Panc1 (cell line): ENCODE results near the gene CLEC18B. TPM values are rescaled to one million over a fixed set of nuclear protein-coding genes. Genes with fewer than 3 reads are reported as not detected.
"Not testable (repeated sequence)": the region's sequence is repeated elsewhere in the genome, so short reads cannot be mapped to it uniquely, and the experiment has no call there.

ENCODE experiments used
- ATAC-seq: fragments of 200-7000 bp; cut with Tn5 transposase; 2 replicates; pipeline ENCODE4 v1.9.1; 2020; ENCODE audit warnings: mild to moderate bottlenecking, moderate library complexity
- BruUV-seq: library from RNA; stranded (reverse); fragments of 400-500 nt; replicated peaks from 2 replicates; lab custom pipeline; 2021; lab: Mats Ljungman, UMichigan
- CTCF ChIA-PET: fragments of 300-600 bp; sonication (Branson Sonifier 250); formaldehyde crosslinking; loops from one replicate; lab custom pipeline; 2022; ENCODE audit warnings: antibody characterized with exemption; lab: Charles Lee
- POLR2A ChIA-PET: fragments of 300-600 bp; sonication (Branson Sonifier 250); formaldehyde crosslinking; loops from one replicate; lab custom pipeline; 2022; ENCODE audit warnings: antibody characterized with exemption; lab: Charles Lee
- DNase-seq: peaks from one replicate; pipeline ENCODE4 v3.0.0-alpha.2; 2010; ENCODE audit warnings: low read depth, low spot score
- H3K27ac ChIP-seq: 2 replicates; pipeline ENCODE4 v1.5.1; 2011; ENCODE audit warnings: mild to moderate bottlenecking, low read length, inconsistent platforms
- H3K27me3 ChIP-seq: fragments of 200-500 bp; sonication (Bioruptor generic); 2 replicates; pipeline ENCODE4 v1.6.0; 2014; ENCODE audit warnings: low read length, inconsistent platforms; ENCODE audit not compliant: control insufficient read depth, insufficient read depth
- H3K36me3 ChIP-seq: fragments of 200-500 bp; sonication (Bioruptor generic); 2 replicates; pipeline ENCODE4 v1.5.1; 2014; ENCODE audit warnings: inconsistent platforms, mild to moderate bottlenecking, low read length, moderate library complexity; ENCODE audit not compliant: control insufficient read depth, insufficient read depth
- H3K4me1 ChIP-seq: 2 replicates; pipeline ENCODE4 v1.5.1; 2011; ENCODE audit warnings: inconsistent platforms, mild to moderate bottlenecking, low read length, moderate library complexity; ENCODE audit not compliant: control insufficient read depth, insufficient read depth
- H3K4me3 ChIP-seq, 2 experiments: 2 replicates each; pipeline ENCODE4 v1.5.1; 2011 to 2012; ENCODE audit warnings: low read depth in 2 of 2, low read length in 2 of 2, mild to moderate bottlenecking in 2 of 2, inconsistent platforms in 1 of 2, moderate library complexity in 1 of 2
- H3K9me3 ChIP-seq: fragments of 200-500 bp; sonication (Bioruptor generic); 2 replicates; pipeline ENCODE4 v1.5.1; 2014; ENCODE audit warnings: low read depth, mild to moderate bottlenecking, inconsistent platforms, low read length, moderate library complexity; ENCODE audit not compliant: control insufficient read depth, insufficient read depth
- in situ Hi-C: cut with HindIII; loops from 2 replicates; pipeline ENCODE4 v1.10.0; 2016; ENCODE audit warnings: low sequenced_read_pairs, low pct_unique_long_range_greater_than_20kb
- intact Hi-C: fragments of 100-400 bp; cut with micrococcal nuclease; formaldehyde crosslinking; loops from one replicate; pipeline ENCODE4 v1.10.0; 2022; ENCODE audit not compliant: unreplicated experiment
- total RNA-seq: library from RNA; stranded (reverse); gene quantifications from one replicate; pipeline ENCODE4 v1.2.1, GENCODE V29; 2021; ENCODE audit not compliant: unreplicated experiment

CLEC18B gene
- total RNA-seq, 1 experiment from 2014 or later = not detected

DNA sequence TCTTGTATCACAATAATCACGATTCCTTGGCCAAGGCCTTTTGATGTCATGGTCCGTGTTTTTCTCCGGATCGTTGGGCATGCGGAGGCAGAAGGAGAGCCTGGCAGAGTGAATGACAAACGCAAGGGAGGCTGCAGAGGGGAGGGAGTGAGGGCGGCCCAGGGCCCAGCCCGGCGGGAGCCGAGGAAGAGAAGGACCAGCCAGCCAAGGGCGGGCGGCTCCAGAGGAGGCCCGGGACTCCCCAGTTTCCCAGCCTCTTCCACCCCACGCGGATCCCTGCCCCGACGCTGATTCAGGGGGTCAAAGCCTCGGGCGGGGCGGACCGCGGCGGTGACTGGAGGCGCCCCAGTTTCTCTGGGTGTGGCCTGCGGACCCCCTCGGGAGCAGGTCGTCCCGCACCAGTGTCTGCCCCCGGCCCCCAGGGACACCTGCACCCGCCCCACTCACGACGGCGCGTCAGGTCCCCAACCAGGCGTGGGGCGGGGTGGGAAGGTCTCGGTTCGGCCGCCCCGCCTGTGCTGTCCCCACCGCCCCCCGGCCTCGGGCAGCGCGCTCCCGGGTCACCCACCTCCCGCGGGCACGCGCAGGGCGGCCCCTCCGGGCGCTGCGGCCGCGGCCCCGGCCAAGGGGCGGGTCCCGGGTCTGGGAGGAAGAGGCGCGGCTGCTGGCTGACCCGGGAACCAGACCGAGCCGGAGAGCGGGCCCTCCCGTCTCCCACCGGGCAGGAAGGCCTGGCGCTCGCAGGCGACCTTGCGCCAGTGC lies 14.5 kb downstream of the CLEC18B start:
- intact Hi-C loops, H3K27me3 ChIP-seq, H3K4me1 ChIP-seq, H3K36me3 ChIP-seq, CTCF ChIA-PET, H3K27ac ChIP-seq, H3K9me3 ChIP-seq, in situ Hi-C loops, DNase-seq, POLR2A ChIA-PET, BruUV-seq: not testable (repeated sequence)
- peak; percentile 94 for ATAC-seq
- peak overlapping the region; percentile 26 to 39 for H3K4me3 ChIP-seq

GRCh38 chr16:74404148-74404933 lies 16.9 kb downstream of the CLEC18B start:
- not testable (repeated sequence) for BruUV-seq

GRCh38 chr16:74400238-74400637 lies 21.0 kb downstream of the CLEC18B start:
- POLR2A ChIA-PET, H3K4me3 ChIP-seq, H3K9me3 ChIP-seq, in situ Hi-C loops, H3K27me3 ChIP-seq, BruUV-seq, CTCF ChIA-PET, H3K4me1 ChIP-seq, intact Hi-C loops, H3K27ac ChIP-seq, ATAC-seq, DNase-seq, H3K36me3 ChIP-seq: not testable (repeated sequence)

More at GRCh38 chr16:74404148-74404933, 16.9 kb downstream of the CLEC18B start:
- POLR2A ChIA-PET, intact Hi-C loops, ATAC-seq, in situ Hi-C loops, DNase-seq, H3K4me3 ChIP-seq, H3K27me3 ChIP-seq, H3K36me3 ChIP-seq, CTCF ChIA-PET, H3K4me1 ChIP-seq, H3K27ac ChIP-seq, H3K9me3 ChIP-seq: not testable (repeated sequence)

GRCh38 chr16:74398212-74398895 lies 22.9 kb downstream of the CLEC18B start:
- POLR2A ChIA-PET, DNase-seq, intact Hi-C loops, H3K27ac ChIP-seq, H3K4me3 ChIP-seq, CTCF ChIA-PET, H3K4me1 ChIP-seq, in situ Hi-C loops, H3K36me3 ChIP-seq, BruUV-seq, H3K9me3 ChIP-seq, H3K27me3 ChIP-seq: not testable (repeated sequence)
- peak; percentile 63 for ATAC-seq

DNA sequence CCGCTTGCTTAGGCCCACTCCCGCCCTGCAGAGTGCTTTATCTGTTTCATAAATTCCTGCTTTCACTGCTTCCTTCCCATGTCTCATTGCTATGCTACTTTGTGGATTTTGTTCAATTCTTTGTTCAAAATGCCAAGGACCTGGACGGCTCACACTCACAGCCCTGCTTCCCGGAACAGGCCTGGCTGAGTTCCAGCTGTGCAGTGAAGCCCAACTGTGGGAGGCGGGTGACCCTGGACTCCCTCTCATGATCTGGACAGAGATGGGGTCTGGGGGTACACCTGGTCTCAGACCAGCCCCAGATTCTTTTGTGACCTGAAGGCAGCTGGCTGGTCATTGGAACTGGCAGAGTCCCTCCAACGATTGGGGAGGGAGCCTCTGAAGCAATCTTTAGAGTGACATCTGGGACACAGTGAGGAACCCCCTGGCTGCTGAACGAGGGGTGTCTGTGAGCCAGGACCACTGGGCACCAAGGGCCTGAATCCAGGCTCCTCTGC lies 24.7 kb downstream of the CLEC18B start:
- ATAC-seq, H3K27ac ChIP-seq, H3K36me3 ChIP-seq, DNase-seq, intact Hi-C loops, POLR2A ChIA-PET, H3K9me3 ChIP-seq, BruUV-seq, H3K4me1 ChIP-seq, in situ Hi-C loops, CTCF ChIA-PET, H3K4me3 ChIP-seq, H3K27me3 ChIP-seq: not testable (repeated sequence)

GRCh38 chr16:74394604-74395003 lies 26.7 kb downstream of the CLEC18B start:
- in situ Hi-C loops, H3K4me1 ChIP-seq, H3K4me3 ChIP-seq, H3K36me3 ChIP-seq, POLR2A ChIA-PET, BruUV-seq, CTCF ChIA-PET, H3K27me3 ChIP-seq, DNase-seq, intact Hi-C loops, H3K9me3 ChIP-seq, ATAC-seq, H3K27ac ChIP-seq: not testable (repeated sequence)

DNA sequence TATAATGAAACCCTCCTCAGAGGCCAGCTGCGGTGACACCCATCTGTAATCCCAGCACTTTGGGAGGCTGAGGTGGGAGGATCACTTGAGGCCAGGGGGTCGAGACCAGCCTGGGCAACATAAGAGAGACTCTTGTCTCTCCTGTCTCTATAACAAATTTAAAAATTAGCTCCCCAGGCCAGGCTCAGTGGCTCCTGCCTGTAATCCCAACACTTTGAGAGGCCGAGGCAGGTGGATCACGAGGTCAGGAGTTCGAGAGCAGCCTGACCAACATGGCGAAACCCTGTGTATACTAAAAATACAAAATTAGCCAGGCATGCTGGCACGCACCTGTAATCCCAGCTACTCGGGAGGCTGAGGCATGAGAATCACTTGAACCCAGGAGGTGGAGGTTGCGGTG lies 27.1 kb downstream of the CLEC18B start:
- H3K9me3 ChIP-seq, H3K36me3 ChIP-seq, in situ Hi-C loops, DNase-seq, H3K4me1 ChIP-seq, ATAC-seq, intact Hi-C loops, H3K4me3 ChIP-seq, H3K27me3 ChIP-seq, H3K27ac ChIP-seq, CTCF ChIA-PET, BruUV-seq, POLR2A ChIA-PET: not testable (repeated sequence)
